Hematopoietic multipotent progenitor cell treated with erythropoietin and hydrocortisone succinate and interleukin-3 and kit ligand, for 6 days (in vitro differentiated cells): Measurements from ENCODE around the gene ORC1.
"Not testable (repeated sequence)": the region's sequence is repeated elsewhere in the genome, so short reads cannot be mapped to it uniquely, and the experiment has no call there.

ENCODE experiments used
- DNase-seq: peaks from one replicate; pipeline ENCODE4 v3.0.0-alpha.2; 2015

The ORC1 gene

GRCh38 chr1:52385376-52385775 lies 18.8 kb downstream of the ORC1 start:
- DNase-seq: no peak

- not testable (repeated sequence) for DNase-seq
These were observed 34.4 kb downstream of the ORC1 start for GRCh38 chr1:52369851-52370250.

- DNase-seq: peak; percentile 84
These were observed 35.6 kb downstream of the ORC1 start for GRCh38 chr1:52368383-52369172.

- no peak for DNase-seq
These were observed 37.0 kb downstream of the ORC1 start for GRCh38 chr1:52367272-52367671.

- DNase-seq: no peak
These were observed 37.8 kb downstream of the ORC1 start for GRCh38 chr1:52366517-52366827.

- DNase-seq: peak; percentile 98
These were observed 38.3 kb downstream of the ORC1 start, which contains the start of gene CC2D1B for GRCh38 chr1:52365746-52366516. TSS of gene CC2D1B (minus strand) at chr1:52366205. CDS start at chr1:52364620, 1,585 bp downstream.

- peak; percentile 59 for DNase-seq
These were observed 39.0 kb downstream of the ORC1 start for GRCh38 chr1:52365071-52365745.

- DNase-seq: peak; percentile 36
These were observed 39.9 kb downstream of the ORC1 start for GRCh38 chr1:52364235-52364839.

- DNase-seq: no peak
These were observed 43.6 kb downstream of the ORC1 start for GRCh38 chr1:52360595-52360968.

- DNase-seq: no peak
These were observed 44.3 kb downstream of the ORC1 start for GRCh38 chr1:52359676-52360594.

GRCh38 chr1:52358851-52359497 lies 45.2 kb downstream of the ORC1 start:
- DNase-seq: no peak

GRCh38 chr1:52357397-52357796 lies 46.8 kb downstream of the ORC1 start:
- DNase-seq: no peak

- no peak for DNase-seq
These were observed 47.3 kb downstream of the ORC1 start for GRCh38 chr1:52356818-52357355.

- no peak for DNase-seq
These were observed 48.2 kb downstream of the ORC1 start for GRCh38 chr1:52355847-52356505.

GRCh38 chr1:52355436-52355835 lies 48.8 kb downstream of the ORC1 start:
- DNase-seq: no peak

- no peak for DNase-seq
These were observed 51.5 kb downstream of the ORC1 start for GRCh38 chr1:52352690-52353089.

GRCh38 chr1:52348704-52349300 lies 55.4 kb downstream of the ORC1 start:
- DNase-seq: peak; percentile 27

- no peak for DNase-seq
These were observed 57.6 kb downstream of the ORC1 start for GRCh38 chr1:52346653-52347052.

- no peak for DNase-seq
These were observed 59.0 kb downstream of the ORC1 start for GRCh38 chr1:52345252-52345651.

- DNase-seq: no peak
These were observed 60.2 kb downstream of the ORC1 start for GRCh38 chr1:52343979-52344378.
